LNCaP clone FGC (cell line): ENCODE measurements around the gene SND1.

ENCODE experiments used
- DNase-seq: peaks from one replicate; pipeline ENCODE4 v3.0.0-alpha.2; 2011; ENCODE audit warnings: low read depth
- H3K4me3 ChIP-seq: 2 replicates; pipeline ENCODE4 v1.5.1; 2011; ENCODE audit warnings: mild to moderate bottlenecking, low read depth, low read length, control low read depth
- CTCF ChIP-seq: IDR thresholded peaks from 2 replicates; pipeline ENCODE4 v1.5.1; 2012; ENCODE audit warnings: mild to moderate bottlenecking; ENCODE audit not compliant: control insufficient read depth, insufficient read depth; ENCODE audit errors: extremely low read depth

SND1 gene

GRCh38 chr7:128040205-128040604 lies 388.2 kb downstream of the SND1 start:
- DNase-seq, result no peak
- no peak for TF ChIP-seq CTCF
- no peak overlapping the region for H3K4me3 ChIP-seq

GRCh38 chr7:128041203-128041602 lies 389.2 kb downstream of the SND1 start:
- DNase-seq, result peak; percentile 53
- no peak overlapping the region for H3K4me3 ChIP-seq
- TF ChIP-seq CTCF, result no peak

- H3K4me3 ChIP-seq, result no peak overlapping the region
- no peak for TF ChIP-seq CTCF
- no peak for DNase-seq
Measured at GRCh38 chr7:128042012-128042411, 390.0 kb downstream of the SND1 start.

- no peak overlapping the region for H3K4me3 ChIP-seq
- DNase-seq, result no peak
- no peak for TF ChIP-seq CTCF
Measured at GRCh38 chr7:128044064-128044463, 392.1 kb downstream of the SND1 start.

- no peak overlapping the region for H3K4me3 ChIP-seq
- no peak for DNase-seq
- no peak for TF ChIP-seq CTCF
Measured at GRCh38 chr7:128045158-128045557, 393.2 kb downstream of the SND1 start.

GRCh38 chr7:128045766-128046165 lies 393.8 kb downstream of the SND1 start:
- H3K4me3 ChIP-seq, result no peak overlapping the region
- no peak for TF ChIP-seq CTCF

GRCh38 chr7:128052404-128052803 lies 400.4 kb downstream of the SND1 start:
- TF ChIP-seq CTCF, result no peak
- no peak for DNase-seq

More at GRCh38 chr7:128045766-128046165, 393.8 kb downstream of the SND1 start:
- DNase-seq, result no peak

More at GRCh38 chr7:128052404-128052803, 400.4 kb downstream of the SND1 start:
- H3K4me3 ChIP-seq, result no peak overlapping the region
